22Rv1 (cell line): Measurements from ENCODE around the gene SART3.

ENCODE experiments used
- H3K27ac ChIP-seq: fragments of 450-650 bp; 2 replicates; pipeline ENCODE4 v1.5.1; 2017
- CTCF ChIP-seq: fragments of 450-650 bp; IDR thresholded peaks from 2 replicates; pipeline ENCODE4 v1.5.1; 2017; ENCODE audit warnings: mild to moderate bottlenecking
- ZFX ChIP-seq: fragments of 450-650 bp; IDR thresholded peaks from 2 replicates; pipeline ENCODE4 v1.6.1; 2017; ENCODE audit warnings: antibody characterized with exemption, borderline replicate concordance

SART3 gene

GRCh38 chr12:108605690-108606406 is 44.9 kb upstream of the SART3 start:
- no peak overlapping the region for H3K27ac ChIP-seq
- TF ChIP-seq CTCF (no peak), ZFX (no peak)

GRCh38 chr12:108605000-108605689 is 44.2 kb upstream of the SART3 start:
- TF ChIP-seq ZFX = no peak
- no peak for TF ChIP-seq CTCF
- H3K27ac ChIP-seq = no peak overlapping the region

GRCh38 chr12:108604208-108604941 is 43.4 kb upstream of the SART3 start:
- TF ChIP-seq CTCF = no peak
- TF ChIP-seq ZFX = no peak
- H3K27ac ChIP-seq = no peak overlapping the region

- no peak overlapping the region for H3K27ac ChIP-seq
- TF ChIP-seq ZFX = no peak
- TF ChIP-seq CTCF = no peak
These were observed 42.8 kb upstream of the SART3 start for GRCh38 chr12:108603743-108604142.

GRCh38 chr12:108602976-108603704 is 42.2 kb upstream of the SART3 start:
- TF ChIP-seq ZFX = no peak
- no peak for TF ChIP-seq CTCF
- H3K27ac ChIP-seq = no peak overlapping the region

GRCh38 chr12:108602209-108602705 is 41.3 kb upstream of the SART3 start:
- no peak overlapping the region for H3K27ac ChIP-seq
- no peak for TF ChIP-seq CTCF
- TF ChIP-seq ZFX = no peak
